ENCODE results near the gene TMEM267.
A peak's percentile ranks its signal among the peaks of the same experiment; 100 is the strongest.
"Not testable (repeated sequence)": the region's sequence is repeated elsewhere in the genome, so short reads cannot be mapped to it uniquely, and the experiment has no call there.

Gene TMEM267

GRCh38 chr5:43427306-43427705 is 56.4 kb downstream of the TMEM267 start:
- H3K4me3 ChIP-seq (ENCODE audit: low read length) = no peak overlapping the region
- TF ChIP-seq CTCF (IDR thresholded peaks at IDR 0.05; ENCODE audit: insufficient read depth, low read depth, low read length, missing control alignments) = no peak
- DNase-seq (ENCODE audit: low read depth) = peak; percentile 70

GRCh38 chr5:43425983-43426382 is 57.7 kb downstream of the TMEM267 start:
- TF ChIP-seq CTCF (IDR thresholded peaks at IDR 0.05; ENCODE audit: insufficient read depth, low read depth, low read length, missing control alignments) = no peak
- peak; percentile 94 for DNase-seq (ENCODE audit: low read depth)

GRCh38 chr5:43423086-43423485 is 60.6 kb downstream of the TMEM267 start:
- not testable (repeated sequence) for DNase-seq (ENCODE audit: low read depth); H3K4me3 ChIP-seq (ENCODE audit: low read length)

More at GRCh38 chr5:43425983-43426382, 57.7 kb downstream of the TMEM267 start:
- no peak overlapping the region for H3K4me3 ChIP-seq (ENCODE audit: low read length)

GRCh38 chr5:43422143-43422542 is 61.5 kb downstream of the TMEM267 start:
- DNase-seq (ENCODE audit: low read depth) = peak; percentile 91
- no peak overlapping the region for H3K4me3 ChIP-seq (ENCODE audit: low read length)
- TF ChIP-seq CTCF (IDR thresholded peaks at IDR 0.05; ENCODE audit: insufficient read depth, low read depth, low read length, missing control alignments) = no peak

GRCh38 chr5:43421450-43422133 is 62.1 kb downstream of the TMEM267 start:
- H3K4me3 ChIP-seq (ENCODE audit: low read length) = no peak overlapping the region
- no peak for TF ChIP-seq CTCF (IDR thresholded peaks at IDR 0.05; ENCODE audit: insufficient read depth, low read depth, low read length, missing control alignments)
- peak; percentile 49 for DNase-seq (ENCODE audit: low read depth)

GRCh38 chr5:43420241-43420640 is 63.4 kb downstream of the TMEM267 start:
- DNase-seq (ENCODE audit: low read depth) = peak; percentile 58
- no peak overlapping the region for H3K4me3 ChIP-seq (ENCODE audit: low read length)
- no peak for TF ChIP-seq CTCF (IDR thresholded peaks at IDR 0.05; ENCODE audit: insufficient read depth, low read depth, low read length, missing control alignments)

GRCh38 chr5:43418561-43418960 is 65.1 kb downstream of the TMEM267 start:
- H3K4me3 ChIP-seq (ENCODE audit: low read length) = no peak overlapping the region
- no peak for DNase-seq (ENCODE audit: low read depth)
- no peak for TF ChIP-seq CTCF (IDR thresholded peaks at IDR 0.05; ENCODE audit: insufficient read depth, low read depth, low read length, missing control alignments)
